ENCODE results near the gene KCMF1.

KCMF1 gene

DNA sequence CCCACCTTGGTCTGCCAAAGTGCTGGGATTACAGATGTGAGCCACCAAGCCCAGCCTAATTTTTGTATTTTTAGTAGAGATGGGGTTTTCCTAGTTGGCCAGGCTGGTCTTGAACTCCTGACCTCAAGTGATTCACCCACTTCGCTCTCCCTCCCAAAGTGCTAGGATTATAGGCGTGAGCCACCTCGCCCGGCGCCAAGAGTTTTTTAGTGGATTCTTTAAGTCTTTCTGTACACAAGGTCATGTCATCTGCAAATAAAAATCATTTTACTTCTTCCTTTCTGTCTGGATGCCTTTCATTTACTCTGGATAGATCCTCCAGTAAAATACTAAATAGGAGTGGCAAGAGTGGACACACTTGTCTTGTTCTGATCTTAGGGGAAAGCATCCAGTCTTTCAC, 61.7 kb downstream of the KCMF1 start:
- no peak for DNase-seq

DNA sequence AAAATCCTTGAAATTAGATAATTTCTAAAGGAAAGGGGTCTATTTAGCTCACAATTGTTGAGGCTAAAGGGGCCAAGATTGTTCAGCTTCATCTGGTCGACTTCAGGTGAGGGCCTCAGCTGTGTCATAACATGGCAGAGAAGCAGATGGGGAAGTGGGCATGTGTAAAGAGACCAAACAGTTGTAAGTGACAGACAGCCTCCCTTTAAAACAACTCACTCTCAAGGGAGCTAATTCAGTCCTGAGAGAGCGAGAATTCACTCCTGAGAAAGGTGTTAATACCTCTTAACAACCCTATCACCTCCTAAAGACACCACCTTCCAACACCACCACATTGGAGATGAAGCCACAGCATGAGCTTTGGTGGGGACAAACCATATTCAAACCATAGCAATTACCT, 62.4 kb downstream of the KCMF1 start:
- DNase-seq, result no peak

DNA sequence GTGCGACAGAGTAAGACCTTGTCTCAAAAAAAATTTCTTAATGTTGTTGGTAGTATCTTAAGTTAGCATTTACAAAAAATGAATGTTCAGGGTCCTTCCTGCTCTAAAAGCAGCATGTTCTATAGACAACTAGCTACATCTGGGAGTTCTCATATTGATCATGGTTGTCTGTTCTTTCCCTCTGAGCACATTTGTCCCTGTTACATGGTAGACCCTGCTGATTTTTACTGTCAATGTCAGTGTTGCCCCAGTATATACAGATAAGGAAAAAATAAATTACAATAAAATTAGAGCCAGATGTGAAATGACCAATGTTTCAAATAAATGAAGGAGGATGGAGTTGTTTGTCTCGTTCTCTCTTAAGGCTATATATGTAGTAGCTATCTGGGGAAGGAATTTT, 63.2 kb downstream of the KCMF1 start:
- DNase-seq, result no peak

DNA sequence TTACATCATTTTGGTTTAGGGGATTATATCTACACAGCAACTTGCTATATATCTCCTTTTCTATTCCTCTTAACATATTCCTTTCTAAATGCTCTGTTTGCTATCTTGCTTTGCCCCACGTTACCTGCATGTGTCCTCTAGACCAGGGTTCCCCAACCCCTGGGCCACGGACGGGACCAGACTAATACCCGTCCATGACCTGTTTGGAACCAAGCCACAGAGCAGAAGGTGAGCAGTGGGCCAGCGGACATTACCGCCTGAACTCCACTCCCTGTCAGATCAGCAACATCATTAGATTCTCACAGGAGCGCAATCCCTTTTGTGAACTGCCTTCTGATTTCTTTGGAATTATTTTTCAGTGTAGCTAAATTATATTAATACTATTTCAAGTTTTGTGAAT, 66.7 kb downstream of the KCMF1 start:
- DNase-seq, result no peak

DNA sequence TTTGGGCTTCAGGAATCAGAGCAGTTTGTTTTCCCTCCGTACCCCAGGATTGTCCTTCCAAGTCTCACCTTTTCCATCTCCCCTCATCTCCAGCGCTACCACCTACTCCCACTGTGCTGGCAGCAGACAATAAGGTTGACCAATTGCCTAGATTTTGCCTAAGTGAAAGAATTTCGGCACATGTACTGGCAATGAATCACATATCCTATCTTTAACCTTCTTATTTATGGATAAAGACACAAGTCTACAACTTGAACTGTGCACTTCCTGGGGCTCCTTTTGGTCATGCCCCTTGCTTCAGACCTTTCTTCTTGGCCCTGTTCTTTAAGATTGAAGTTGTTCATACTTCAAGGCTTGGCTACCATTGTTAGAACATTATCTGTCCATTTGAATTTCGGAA, 71.4 kb downstream of the KCMF1 start:
- DNase-seq, result no peak

DNA sequence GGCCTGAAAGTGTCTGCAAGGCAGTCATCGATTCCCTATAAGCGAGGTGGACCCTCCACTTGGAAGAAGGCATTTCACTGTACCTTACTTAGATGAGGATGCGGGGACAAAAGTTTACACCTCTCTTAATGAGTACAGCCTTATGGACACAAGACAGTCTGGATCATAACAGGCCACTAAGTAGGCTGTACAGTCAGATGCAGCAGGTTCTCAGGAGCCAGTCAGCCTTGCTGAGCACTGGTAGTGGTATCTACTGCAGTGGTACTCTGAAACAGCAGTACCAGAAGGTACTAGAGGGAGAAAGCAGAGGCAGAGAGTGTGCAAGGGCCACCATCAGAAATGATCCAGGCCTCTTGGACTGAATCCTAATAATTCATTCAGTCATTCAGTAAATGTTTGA, 77.6 kb downstream of the KCMF1 start:
- DNase-seq, result no peak

DNA sequence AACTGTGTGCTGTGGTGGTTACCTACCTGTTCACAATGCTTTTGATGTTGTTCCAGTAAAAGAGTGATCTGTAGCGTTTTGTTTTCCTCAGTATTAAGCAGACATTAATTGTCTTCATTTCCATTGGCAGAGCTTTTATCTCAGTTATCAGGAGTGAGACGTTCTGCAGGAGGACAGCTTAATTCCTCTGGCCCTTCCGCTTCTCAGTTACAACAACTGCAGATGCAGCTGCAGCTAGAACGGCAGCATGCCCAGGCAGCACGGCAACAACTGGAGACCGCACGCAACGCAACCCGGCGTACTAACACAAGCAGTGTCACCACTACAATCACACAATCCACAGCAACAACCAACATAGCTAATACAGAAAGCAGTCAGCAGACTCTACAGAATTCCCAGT, 78.3 kb downstream of the KCMF1 start:
- no peak for DNase-seq

DNA sequence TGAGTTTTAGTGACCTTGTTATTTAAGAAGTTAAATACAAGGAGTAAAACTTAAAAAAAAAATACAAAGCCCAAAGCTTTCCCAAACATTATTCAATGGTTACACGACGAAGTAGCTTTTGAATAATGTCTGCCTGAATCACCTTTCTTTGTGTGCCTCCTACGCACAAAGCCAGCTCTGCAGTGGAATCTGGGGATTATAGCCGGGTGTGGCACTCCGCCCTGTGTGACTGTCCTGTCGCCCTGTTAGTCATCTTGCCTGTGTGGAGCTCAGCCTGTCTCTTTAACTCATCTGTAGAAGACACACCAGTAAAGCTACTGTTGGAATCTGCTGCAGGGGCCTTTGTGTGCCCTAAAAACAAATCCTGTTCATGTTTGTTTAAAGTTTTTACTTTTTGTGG, 82.8 kb downstream of the KCMF1 start:
- no peak for DNase-seq

DNA sequence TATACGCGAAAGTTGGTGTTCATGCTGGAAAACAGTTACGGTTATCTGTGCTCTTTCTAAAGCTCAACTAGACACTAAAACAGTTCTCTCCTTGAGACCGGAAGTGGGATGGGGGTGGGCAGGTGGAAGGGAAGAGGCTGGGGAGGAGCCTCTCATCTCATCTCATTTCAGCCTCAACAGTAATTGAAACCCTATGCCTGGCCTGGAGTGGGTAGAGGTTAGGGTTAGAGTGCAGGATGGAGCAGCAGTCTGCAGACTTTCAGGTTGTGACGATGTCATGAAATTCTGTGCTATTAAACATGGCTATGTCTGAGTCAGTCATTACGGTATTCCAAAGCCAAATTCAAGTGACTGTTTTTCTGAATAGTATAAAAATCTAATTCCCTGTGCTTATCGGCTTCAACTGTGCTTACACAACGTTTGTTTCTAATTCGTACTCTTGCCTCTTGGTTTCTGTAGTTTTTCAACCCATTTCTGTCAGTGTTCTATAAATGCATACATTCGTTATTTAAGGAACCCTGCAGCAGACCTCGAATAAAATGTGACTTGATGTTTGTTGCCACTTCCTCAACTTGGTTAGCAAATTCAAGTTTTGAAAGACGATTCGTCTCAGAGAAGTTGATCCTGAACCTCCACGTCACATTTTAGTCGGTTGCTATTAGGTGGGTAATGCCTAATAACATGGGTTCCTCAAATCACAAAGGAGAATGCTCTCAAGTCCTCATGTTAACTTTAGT, 86.4 kb downstream of the KCMF1 start:
- DNase-seq, result peak; percentile 38

DNA sequence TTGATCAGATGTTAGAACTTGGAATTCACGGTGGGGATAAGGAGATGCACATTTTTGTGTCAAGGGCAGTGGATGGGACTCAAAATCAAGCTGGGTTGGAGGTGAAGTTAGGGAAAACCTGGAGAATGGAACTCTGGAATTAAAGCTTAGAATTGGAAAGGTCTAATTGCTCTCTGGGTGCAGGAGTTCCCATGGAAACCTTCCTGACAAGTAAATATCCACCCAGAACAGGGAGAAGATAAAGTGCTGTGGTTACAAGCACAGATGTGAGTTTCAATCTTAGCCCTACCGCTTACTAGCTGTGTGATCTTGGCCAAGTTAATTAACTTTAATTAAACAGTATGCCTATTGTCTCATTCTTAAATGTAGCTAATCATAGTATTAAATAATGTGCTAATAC, 90.9 kb downstream of the KCMF1 start:
- DNase-seq, result no peak

DNA sequence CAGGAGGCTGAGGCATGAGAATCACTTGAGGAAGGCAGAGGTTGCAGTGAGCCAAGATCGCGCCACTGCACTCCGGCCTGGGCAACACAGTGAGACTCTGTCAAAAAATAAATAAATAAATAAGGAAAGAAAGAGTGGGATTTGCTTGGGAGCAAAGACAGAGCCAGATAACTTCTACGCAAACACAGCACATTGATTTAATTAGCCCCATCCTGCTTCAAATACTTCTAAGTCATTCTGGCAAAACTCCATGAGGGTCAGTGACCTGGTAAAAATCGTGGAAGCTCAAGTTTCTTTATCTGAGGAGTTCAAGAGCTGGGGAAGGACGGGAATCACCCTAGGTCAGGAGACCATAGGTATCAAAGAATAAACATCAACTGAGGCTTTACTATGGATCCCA, 91.6 kb downstream of the KCMF1 start:
- DNase-seq, result no peak

DNA sequence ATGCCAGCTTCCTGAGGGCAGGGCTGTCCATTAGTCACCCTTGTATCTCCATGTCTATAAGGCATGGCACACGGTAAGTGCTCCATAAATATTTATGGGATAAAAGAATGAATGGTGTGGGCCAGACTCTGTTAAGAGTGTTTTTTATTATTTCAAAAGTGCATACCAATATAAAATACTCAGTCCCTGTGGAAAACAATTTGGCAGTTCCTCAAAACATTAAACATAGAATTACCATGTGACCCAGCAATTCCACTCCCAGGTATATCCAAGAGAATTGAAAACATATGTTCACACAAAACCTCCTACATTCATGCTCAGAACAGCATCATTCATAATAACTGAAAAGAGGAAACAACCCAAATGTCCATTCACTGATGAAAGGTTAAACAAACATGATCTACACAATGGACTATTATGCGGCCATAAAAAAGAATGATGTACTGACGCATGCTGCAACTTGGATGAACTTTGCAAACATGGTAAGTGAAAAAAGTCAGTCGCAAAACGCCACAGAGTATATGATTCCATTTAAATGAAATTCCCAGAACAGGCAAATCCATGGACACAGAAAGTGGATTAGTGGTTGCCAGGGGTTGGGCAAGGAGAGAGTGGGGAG, 93.1 kb downstream of the KCMF1 start:
- no peak for DNase-seq

DNA sequence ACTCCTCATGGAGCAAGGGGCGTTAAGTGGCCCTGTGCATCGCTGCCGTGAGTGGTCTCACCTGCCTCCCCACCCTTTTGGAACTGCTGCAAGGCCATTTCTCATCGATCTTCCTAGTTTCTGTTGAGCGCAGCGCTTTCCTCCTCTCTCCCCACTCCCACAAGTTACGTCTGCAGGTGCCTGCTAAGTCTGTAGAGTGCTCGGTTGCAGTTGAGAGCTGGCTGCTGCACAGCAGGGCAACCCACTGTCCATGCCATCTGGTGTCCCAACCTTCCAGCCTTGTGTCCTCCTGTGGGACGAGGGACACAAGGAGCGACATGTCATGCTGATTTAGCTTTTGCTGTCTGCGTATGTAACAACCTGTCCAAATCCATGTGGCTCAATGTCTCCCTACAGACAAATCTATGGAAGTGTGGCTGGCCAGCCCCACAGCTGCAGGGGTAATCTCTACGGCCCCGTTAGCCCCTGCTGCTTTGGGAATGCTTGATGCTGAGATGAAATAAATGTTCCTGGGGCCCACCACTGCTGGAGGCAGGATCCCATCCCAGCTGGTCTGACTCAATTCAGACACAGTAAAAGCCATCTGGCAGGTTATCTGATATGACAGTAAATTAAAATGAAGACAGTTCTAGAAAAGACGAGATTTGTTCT, 94.1 kb downstream of the KCMF1 start:
- no peak for DNase-seq

DNA sequence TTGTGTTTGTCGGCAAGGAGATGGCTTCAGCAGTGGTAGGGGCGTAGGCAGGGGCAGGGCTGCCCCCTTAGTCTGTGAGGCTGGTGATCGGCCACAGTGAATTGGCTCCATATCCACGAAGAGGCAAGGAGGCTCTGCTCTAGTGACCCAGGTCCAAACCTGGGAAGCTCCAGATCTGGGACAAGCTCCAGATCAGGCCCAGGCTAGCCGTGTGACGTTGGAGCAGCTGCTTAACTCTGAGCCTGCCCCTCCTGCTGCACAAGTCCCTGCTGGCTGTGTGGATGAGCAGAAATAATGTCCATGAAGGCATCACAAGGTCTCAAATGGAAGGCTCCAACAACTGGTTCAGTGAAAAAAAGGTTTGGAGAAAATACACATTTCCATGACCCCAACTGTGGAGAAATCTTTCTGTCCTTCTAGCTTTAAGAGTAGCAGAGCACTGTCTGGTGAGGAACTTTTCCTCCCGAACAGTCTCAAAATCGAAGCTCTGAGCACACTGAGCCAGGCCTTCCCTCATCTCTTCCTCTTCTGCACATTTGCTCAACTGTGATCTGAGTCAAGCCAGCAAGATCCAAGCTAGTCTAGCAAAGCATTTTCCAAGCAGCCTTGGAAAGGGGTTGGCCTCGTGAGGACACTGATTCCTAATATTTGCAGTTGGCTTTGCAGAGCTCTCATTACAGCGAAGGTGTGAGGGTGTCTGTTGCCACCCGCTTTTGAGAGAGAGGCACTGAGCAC, 95.2 kb downstream of the KCMF1 start:
- DNase-seq, result no peak

DNA sequence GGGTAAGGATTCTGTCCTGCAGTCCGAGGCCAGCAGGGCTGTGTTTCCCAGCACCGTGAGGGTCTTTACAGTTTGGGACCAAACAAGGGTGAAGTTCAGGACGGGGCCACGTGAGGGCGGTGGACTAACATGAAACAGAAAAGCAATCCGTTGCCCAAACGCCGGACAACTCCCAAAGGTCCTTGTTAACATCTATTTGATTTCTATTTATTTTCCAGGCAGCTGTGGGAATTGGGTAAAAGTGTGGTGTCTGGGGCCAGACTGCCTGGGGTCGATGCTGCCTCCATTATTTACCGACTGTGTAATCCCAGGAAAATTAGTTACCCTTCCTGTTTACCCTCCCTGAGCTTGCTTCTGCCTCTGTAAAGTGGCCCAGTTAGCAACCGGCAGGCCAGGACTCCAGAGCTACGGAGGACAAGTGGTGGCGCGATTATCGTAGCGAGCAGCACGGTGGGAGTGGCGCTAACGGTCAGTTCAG, 96.0 kb downstream of the KCMF1 start:
- DNase-seq, result peak; percentile 70

DNA sequence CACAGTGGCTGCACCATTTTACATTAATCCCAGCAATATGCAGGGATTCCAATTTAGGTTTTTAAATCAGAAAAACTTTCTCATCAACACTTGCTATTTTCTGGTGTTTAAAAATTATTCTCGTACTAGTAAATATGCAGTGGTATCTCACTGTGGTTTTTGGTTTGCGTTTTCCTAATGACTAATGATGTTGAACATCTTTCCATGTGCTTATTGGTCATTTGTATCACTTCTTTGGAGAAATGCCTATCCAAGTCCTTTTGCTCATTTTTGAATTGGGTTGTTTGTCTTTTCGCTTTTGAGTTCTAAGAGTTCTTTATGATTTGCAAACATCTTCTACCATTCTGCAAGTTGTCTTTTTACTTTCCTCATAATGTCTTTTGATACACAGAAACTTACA, 100.1 kb downstream of the KCMF1 start:
- no peak for DNase-seq

DNA sequence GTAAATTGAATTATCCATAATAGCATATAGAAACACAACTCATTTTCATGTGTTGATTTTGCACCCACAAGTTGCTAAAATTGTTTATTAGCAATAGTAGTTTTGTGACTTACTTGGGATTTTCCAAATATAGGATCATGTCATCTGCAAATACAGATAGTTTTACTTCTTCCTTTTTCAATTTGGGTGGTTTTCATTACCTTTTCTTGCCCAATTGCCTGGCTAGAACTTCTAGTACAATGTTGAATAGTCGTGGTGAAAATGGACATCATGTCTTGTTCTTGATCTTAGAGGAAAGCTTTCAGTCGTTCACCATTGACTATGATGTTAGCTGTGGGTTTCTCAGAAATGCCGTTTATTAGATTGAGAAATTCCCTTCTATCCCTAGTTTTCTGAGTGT, 102.1 kb downstream of the KCMF1 start:
- DNase-seq, result no peak

DNA sequence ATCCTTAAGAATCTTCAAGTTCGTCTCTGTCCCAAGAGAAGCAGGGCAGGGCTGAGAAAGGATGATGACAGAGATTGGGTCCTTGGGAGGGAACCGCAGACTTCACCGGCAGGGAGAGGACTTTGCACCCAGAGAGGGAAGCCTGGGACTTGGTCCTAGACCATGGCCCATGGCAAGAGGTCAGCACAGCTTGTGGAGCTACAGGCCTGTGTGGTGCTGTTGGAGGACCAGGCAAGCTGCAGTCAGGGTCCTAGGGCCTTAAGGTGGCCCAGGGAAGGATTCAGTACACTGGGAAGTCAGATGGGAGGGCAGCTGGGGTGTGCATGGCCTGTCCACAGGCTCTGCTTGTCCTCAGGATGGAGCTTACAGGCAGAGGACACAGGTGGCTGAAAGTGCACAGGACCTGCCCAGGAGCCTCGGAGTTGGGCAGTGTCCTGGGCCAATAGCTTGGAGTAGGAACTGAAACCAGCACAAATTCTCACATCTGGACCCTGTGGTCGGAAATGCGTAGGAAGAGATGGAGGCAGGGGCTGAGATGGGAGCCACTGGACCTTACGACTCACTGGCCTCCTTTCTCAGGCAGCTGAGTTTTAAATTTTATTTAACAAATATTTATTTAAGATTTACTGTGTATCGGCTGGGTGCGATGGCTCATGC, 105.8 kb downstream of the KCMF1 start:
- no peak for DNase-seq

DNA sequence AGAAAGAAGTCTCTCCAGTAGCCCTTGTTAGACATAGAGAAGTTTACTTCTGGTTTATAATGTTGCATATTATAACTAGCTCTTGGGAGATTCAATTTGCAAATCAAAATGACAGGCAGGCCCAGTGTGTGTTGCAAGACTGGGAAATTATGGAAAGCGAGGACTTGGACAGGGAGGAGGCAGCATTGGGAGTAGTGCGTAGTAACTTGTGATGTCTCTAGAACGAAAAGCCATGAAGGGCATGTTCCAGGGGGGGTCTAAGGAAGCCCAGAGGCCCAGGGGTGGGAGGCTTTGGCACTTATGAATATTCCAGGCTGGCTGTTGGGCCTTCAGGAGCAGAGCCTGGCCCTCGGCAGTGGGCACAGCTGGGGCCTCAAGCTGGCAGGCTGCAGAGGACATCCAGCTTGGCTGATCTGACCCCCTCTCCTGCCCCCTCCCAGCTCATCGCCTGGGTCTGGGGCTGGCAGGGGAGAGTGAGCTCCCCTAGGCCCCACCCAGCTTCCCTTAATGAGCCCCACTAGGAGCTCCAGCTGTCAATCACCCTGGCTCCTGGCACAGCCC, 107.0 kb downstream of the KCMF1 start:
- DNase-seq, result no peak

DNA sequence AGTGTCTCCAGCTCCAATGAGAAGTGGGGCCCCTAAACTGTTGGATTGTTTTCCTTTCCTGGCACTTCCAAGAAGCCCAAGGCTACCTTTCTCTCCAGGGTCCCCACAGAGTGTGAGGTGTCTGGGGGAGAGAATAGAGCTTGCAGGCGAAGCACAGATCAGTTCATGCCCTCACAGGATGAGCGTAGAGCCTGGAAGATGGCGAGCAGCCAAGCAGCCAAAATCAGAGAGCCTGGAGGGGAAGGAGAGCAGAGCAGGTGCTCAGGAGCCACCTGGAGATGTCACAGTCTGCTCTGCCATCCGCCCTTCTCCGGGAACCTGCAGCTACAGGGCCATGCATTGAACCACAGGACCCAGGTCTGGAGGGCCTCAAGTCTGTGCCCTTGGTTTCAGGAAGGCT, 107.6 kb downstream of the KCMF1 start:
- DNase-seq, result no peak

DNA sequence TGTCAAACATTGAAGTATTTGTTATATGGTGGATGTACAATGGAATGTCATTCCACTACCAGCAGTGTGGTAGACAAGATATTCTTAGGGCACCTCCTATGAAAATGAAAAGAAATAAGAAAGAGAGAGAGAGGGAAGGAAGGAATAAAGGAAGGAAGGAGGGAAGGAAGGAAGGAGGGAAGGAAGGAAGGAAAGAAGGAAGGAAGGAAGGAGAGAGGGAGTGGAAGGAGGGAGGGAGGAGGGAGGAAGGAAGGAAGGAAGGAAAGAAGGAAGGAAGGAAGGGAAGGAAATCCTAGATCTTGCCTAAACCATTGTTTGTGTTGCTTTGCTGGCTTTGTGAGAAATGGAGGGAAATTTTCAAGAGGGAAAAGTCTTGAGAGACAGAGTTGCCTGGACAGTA, 112.1 kb downstream of the KCMF1 start:
- no peak for DNase-seq

DNA sequence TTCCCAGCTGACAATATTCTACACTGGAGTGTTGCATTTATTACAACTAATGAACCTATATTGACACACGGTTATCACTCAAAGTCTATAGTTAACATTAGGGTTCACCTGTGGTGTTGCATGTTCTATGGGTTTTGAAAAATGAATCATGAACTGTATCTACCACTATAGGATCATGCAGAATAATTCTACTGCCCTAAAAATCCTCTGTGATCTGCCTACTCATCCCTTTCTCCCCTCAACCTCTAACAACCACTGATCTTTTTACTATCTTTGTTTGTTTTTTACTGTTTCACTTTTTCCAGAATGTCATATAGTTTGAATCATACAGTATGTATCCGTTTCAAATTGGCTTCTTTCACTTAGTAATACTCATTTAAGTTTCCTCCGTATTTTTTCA, 114.6 kb downstream of the KCMF1 start:
- DNase-seq, result no peak

DNA sequence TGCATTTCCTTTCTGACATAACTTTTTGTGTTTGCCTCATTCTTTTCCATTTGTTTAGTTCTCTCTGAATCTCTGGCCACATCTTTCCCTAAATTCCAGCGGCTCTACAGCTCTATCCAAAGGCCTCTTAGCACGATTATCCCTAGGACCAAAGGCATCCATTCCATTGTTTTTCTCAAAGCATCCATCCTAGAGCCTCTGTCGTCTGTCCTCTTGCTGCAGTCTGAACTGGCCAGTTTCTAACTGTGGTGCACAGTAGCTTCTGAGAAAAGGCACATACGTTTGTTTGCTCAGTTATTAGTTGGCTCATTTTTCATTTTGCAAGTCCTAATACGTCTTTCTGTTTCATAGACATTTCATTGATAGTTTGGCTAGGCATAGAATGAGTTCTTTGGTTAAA, 116.6 kb downstream of the KCMF1 start:
- no peak for DNase-seq

All from DMS153 (cell line).